ENCODE measurements around the gene KMT5B. TPM values are rescaled to one million over a fixed set of nuclear protein-coding genes. Genes with fewer than 3 reads are reported as not detected.

Gene KMT5B
- total and polyA plus RNA-seq, 2 of the 4 experiments (the other 2 are of a cell fraction), result 11.2 to 13.4 TPM

DNA sequence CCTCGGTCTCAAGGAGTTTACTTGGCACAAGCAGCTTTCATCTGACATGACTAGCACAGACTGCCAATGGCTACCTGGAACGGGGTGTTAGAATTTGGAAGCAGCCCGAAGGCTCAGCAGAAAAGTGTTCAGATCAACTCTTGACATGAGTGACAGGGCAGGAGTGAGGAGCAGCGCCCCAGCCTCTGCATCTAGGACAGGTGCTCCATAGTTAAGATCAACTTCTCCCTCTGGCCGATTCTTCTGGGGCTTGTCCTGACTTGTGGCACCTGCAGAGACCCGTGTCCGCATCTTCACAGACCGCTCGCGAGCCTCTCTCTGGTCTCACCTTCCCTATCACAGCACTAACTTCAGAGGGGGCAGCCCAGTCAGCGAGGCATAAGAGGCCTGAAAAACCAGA, 49.4 kb downstream of the KMT5B start:
- Histone ChIP-seq H4K20me1 (ENCODE audit: insufficient read depth, low read length) (peaks cover 6% of the 10 kb centered on the region; the same call in 1 of the 2 replicates), H3K14ac (replicated peaks; ENCODE audit: low read depth, low read length) (no peak overlapping the region), H3K9me1 (ENCODE audit: insufficient read depth, low read length) (peaks cover 32% of the 10 kb centered on the region), H2BK20ac (ENCODE audit: low read depth, low read length) (no peak overlapping the region), H4K5ac (ENCODE audit: low read depth, low read length) (no peak overlapping the region), H3K27me3 (ENCODE audit: control insufficient read depth, insufficient read depth, low read length) (no peaks in the 10 kb centered on the region), H2AFZ (replicated peaks; ENCODE audit: low read length, poor library complexity) (no peak overlapping the region), H3K9me3 (ENCODE audit: control insufficient read depth, insufficient read depth, low read length) (no peaks in the 10 kb centered on the region), H4K91ac (ENCODE audit: insufficient read depth, low read depth, low read length) (no peak overlapping the region), H3K4me2 (ENCODE audit: low read depth, low read length) (no peak overlapping the region), H2AK5ac (ENCODE audit: low read depth, low read length) (no peak overlapping the region), H3K36me3 (ENCODE audit: control insufficient read depth, insufficient read depth, low read length) (peaks cover 38% of the 10 kb centered on the region), H2BK15ac (ENCODE audit: low read depth, low read length) (no peak overlapping the region), H3K56ac (ENCODE audit: extremely low read depth, insufficient read depth, low read length) (no peak overlapping the region), H3K79me1 (ENCODE audit: low read depth in 1 of 2, low read length in 2 of 2) (peaks cover 0 to 12% of the 10 kb centered on the region in 2 experiments; a peak in 1 of 4 replicates), H2BK120ac (ENCODE audit: low read depth, low read length) (no peak overlapping the region), H2BK5ac (ENCODE audit: low read depth, low read length, poor library complexity, severe bottlenecking) (no peak overlapping the region), H4K8ac (ENCODE audit: low read depth in 2 of 2, low read length in 2 of 2) (no peak overlapping the region), H3K4ac (ENCODE audit: low read depth, low read length) (no peak overlapping the region), H3K4me3 (ENCODE audit: insufficient read depth, low read depth, low read length) (no peak overlapping the region), H3K23ac (ENCODE audit: low read depth, low read length) (no peak overlapping the region), H3K4me1 (ENCODE audit: control insufficient read depth, insufficient read depth, low read length) (no peaks in the 10 kb centered on the region), H3K18ac (ENCODE audit: low read depth, low read length) (no peak overlapping the region), H3K27ac (ENCODE audit: insufficient read depth, low read length) (no peak overlapping the region), H3K9ac (ENCODE audit: low read depth, low read length) (no peak overlapping the region), H2AK9ac (replicated peaks; ENCODE audit: low read depth, low read length, poor library complexity) (no peak overlapping the region)
- in situ Hi-C loops (cut with MboI; ENCODE audit: low sequenced_read_pairs) (no loop called here), dilution Hi-C loops (cut with HindIII; ENCODE audit: low sequenced_read_pairs, unreplicated experiment) (no loop called here), intact Hi-C loops (cut with micrococcal nuclease) (no loop called here)
- DNase-seq, result no peak
- POLR2A ChIA-PET (ENCODE audit: unreplicated experiment), result no interaction called here
- BruUV-seq (replicated peaks), result no TSS peak
- 92% methylated on average over 4 of the region's 11 CpGs; no CpG with 5 or more reads in 1 of the 2 experiments for WGBS, 2 experiments (ENCODE audit: extremely low coverage in 2 of 2, insufficient read length in 1 of 2)
- ATAC-seq (ENCODE audit: low read depth), result no peak
- CTCF ChIA-PET, result no interaction called here
- no peak for TF ChIP-seq MAFK (IDR thresholded peaks at IDR 0.05; ENCODE audit: low read depth, low read length)
- TF ChIP-seq NFE2L2 (IDR thresholded peaks at IDR 0.05; ENCODE audit: low read depth, low read length), result no peak
- TF ChIP-seq CHD1 (IDR thresholded peaks at IDR 0.05; ENCODE audit: low read depth, low read length), result no peak
- TF ChIP-seq FOS (IDR thresholded peaks at IDR 0.05; ENCODE audit: low read depth, low read length), result no peak
- no peak for TF ChIP-seq SMC3 (IDR thresholded peaks at IDR 0.05; ENCODE audit: low read depth, low read length)
- no peak for TF ChIP-seq CEBPB (IDR thresholded peaks at IDR 0.05; ENCODE audit: low read depth, low read length)
- TF ChIP-seq, protein P1, sequence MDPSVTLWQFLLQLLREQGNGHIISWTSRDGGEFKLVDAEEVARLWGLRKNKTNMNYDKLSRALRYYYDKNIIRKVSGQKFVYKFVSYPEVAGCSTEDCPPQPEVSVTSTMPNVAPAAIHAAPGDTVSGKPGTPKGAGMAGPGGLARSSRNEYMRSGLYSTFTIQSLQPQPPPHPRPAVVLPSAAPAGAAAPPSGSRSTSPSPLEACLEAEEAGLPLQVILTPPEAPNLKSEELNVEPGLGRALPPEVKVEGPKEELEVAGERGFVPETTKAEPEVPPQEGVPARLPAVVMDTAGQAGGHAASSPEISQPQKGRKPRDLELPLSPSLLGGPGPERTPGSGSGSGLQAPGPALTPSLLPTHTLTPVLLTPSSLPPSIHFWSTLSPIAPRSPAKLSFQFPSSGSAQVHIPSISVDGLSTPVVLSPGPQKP (IDR thresholded peaks at IDR 0.05; ENCODE audit: borderline replicate concordance, low read depth, low read length), result no peak
- TF ChIP-seq BHLHE40 (IDR thresholded peaks at IDR 0.05; ENCODE audit: low read depth, low read length), result no peak
- TF ChIP-seq MXI1 (IDR thresholded peaks at IDR 0.05; ENCODE audit: borderline replicate concordance, low read depth, low read length), result no peak
- TF ChIP-seq RAD21 (IDR thresholded peaks at IDR 0.05; ENCODE audit: low read length), result no peak
- TF ChIP-seq MAZ (IDR thresholded peaks at IDR 0.05; ENCODE audit: borderline replicate concordance, low read depth, low read length), result no peak
- TF ChIP-seq POLR2A (IDR thresholded peaks at IDR 0.05; ENCODE audit: low read depth, low read length), result no peak
- TF ChIP-seq, protein P2, sequence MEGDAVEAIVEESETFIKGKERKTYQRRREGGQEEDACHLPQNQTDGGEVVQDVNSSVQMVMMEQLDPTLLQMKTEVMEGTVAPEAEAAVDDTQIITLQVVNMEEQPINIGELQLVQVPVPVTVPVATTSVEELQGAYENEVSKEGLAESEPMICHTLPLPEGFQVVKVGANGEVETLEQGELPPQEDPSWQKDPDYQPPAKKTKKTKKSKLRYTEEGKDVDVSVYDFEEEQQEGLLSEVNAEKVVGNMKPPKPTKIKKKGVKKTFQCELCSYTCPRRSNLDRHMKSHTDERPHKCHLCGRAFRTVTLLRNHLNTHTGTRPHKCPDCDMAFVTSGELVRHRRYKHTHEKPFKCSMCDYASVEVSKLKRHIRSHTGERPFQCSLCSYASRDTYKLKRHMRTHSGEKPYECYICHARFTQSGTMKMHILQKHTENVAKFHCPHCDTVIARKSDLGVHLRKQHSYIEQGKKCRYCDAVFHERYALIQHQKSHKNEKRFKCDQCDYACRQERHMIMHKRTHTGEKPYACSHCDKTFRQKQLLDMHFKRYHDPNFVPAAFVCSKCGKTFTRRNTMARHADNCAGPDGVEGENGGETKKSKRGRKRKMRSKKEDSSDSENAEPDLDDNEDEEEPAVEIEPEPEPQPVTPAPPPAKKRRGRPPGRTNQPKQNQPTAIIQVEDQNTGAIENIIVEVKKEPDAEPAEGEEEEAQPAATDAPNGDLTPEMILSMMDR (conservative IDR thresholded peaks at IDR 0.05; ENCODE audit: low read depth, low read length), result no peak

Data from IMR-90 (cell line).